SJSA1 (cell line): ENCODE data around the gene WEE2. TPM values are rescaled to one million over a fixed set of nuclear protein-coding genes. Genes with fewer than 3 reads are reported as not detected.
"Not testable (repeated sequence)": the region's sequence is repeated elsewhere in the genome, so short reads cannot be mapped to it uniquely, and the experiment has no call there.

Source experiments
- DNase-seq, 2 experiments: peaks; one replicate each; pipeline ENCODE4 v3.0.0-alpha.2; 2015 to 2020; ENCODE audit warnings: low spot score in 2 of 2, low read depth in 1 of 2
- H3K27ac ChIP-seq: fragments of 250-450 bp; sonication (Bioruptor Pico); 2 replicates; pipeline ENCODE4 v1.5.1; 2020; ENCODE audit warnings: mild to moderate bottlenecking, moderate library complexity
- H3K27me3 ChIP-seq: fragments of 250-450 bp; sonication (Bioruptor Pico); replicated peaks from 2 replicates; pipeline ENCODE4 v1.5.1; 2020; ENCODE audit warnings: mild to moderate bottlenecking, moderate library complexity
- H3K36me3 ChIP-seq: fragments of 250-450 bp; sonication (Bioruptor Pico); 2 replicates; pipeline ENCODE4 v1.5.1; 2020; ENCODE audit warnings: mild to moderate bottlenecking
- H3K4me1 ChIP-seq: fragments of 250-450 bp; sonication (Bioruptor Pico); replicated peaks from 2 replicates; pipeline ENCODE4 v1.6.1; 2021; ENCODE audit warnings: mild to moderate bottlenecking
- H3K4me3 ChIP-seq: fragments of 250-450 bp; sonication (Bioruptor Pico); 2 replicates; pipeline ENCODE4 v1.5.1; 2020; ENCODE audit warnings: mild to moderate bottlenecking
- H3K9me3 ChIP-seq: fragments of 250-450 bp; sonication (Bioruptor Pico); replicated peaks from 2 replicates; pipeline ENCODE4 v1.5.1; 2020; ENCODE audit warnings: mild to moderate bottlenecking
- total RNA-seq: library from RNA; depleted of rRNA; stranded (reverse); fragments of >200 nt; shearing (Covaris generic); gene quantifications from 2 replicates; pipeline ENCODE4 v1.2.3, GENCODE V29; 2014; rRNA removed

Gene WEE2
- total RNA-seq, 1 experiment from 2014 or later = not detected

DNA sequence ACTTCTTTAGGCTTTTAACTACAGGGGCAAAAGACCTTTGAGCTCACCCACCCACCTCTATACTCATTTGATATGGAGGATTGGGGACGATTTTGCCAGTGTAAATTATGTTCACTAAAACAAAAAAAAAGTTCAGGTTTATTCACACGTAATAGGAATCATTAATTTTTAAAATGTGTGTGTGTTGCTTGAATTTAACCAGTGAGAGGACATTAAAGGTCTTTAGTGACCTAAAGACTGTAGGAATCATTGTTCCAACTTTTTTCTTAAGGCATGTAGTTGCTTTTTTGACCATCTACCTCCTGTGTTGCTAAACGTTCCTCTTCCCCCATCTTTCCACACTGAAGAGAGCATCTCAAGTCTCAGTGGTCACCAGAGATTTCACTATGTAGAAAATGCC lies 31.1 kb downstream of the WEE2 start:
- Histone ChIP-seq H3K36me3 (peaks cover 51% of the 10 kb centered on the region), H3K4me1 (peaks cover 10% of the 10 kb centered on the region), H3K27ac (no peak overlapping the region), H3K9me3 (no peaks in the 10 kb centered on the region), H3K4me3 (peak overlapping the region; percentile 63), H3K27me3 (no peaks in the 10 kb centered on the region)
- no peak for DNase-seq

DNA sequence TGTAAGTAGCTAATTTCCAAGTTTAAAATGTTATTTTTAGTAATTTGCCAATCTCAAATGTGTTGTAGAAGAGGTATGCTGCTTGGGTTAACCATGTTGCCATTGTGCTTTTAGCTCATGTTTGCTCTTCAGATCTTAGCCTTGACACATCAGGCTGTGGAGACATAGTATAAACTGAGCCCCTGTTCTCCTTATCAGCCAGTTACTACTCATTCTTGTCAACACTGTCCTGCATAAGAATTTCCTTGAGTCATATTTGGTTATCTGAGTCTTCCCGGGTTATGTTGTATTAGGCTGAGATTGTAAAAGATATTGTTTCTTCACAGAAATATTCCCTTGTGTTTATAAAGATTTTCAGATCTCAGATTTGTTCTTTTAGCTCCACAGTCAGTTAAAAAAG lies 34.1 kb downstream of the WEE2 start:
- peaks cover 79% of the 10 kb centered on the region for H3K36me3 ChIP-seq

DNA sequence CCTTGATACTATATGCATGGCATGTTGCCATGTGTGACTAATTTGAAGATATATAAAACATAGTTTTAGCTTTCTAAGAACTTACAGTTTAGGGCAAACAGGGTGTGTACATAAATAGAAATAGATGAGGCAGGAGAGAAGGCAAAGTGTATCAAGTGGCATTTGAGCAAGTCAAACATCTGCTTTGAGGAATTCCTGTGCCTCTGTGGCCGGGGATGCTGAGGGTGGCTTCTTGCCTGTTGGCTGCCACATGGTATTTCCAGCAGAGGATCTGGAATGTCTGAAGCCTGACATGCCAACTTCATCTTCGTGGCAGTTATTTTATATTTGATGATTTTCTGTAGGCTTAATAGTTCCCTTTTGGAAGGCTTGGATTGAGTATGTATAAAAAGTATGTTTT lies 36.0 kb downstream of the WEE2 start:
- DNase-seq = no peak
- Histone ChIP-seq H3K27ac (no peak overlapping the region), H3K27me3 (no peaks in the 10 kb centered on the region), H3K9me3 (no peaks in the 10 kb centered on the region), H3K4me1 (peaks cover 3% of the 10 kb centered on the region), H3K36me3 (peaks cover 94% of the 10 kb centered on the region), H3K4me3 (no peak overlapping the region)

More for the DNA sequence above, 34.1 kb downstream of the WEE2 start:
- H3K9me3 ChIP-seq = no peaks in the 10 kb centered on the region
- no peak overlapping the region for H3K27ac ChIP-seq
- DNase-seq = no peak
- no peak overlapping the region for H3K4me3 ChIP-seq
- H3K27me3 ChIP-seq = no peaks in the 10 kb centered on the region
- peaks cover 8% of the 10 kb centered on the region for H3K4me1 ChIP-seq

DNA sequence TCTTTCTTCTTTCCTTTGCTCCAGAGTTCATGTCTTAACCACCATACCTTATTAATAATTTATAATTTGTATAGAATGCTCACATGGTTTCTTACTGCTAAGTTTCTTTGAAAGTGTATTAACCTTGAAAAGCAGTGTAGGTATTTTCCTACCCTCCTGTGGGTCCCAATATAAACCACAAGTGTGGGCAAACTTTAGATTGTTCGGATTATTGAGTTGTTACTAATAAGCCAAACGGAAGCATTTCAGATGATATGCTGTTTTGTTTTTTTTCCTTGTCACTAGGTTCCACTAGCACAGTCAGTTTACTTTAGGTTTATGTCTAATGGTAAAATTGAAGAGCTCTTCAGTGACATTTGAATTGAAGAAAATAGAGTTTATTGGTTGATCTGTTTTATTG lies 40.2 kb downstream of the WEE2 start:
- no peaks in the 10 kb centered on the region for H3K27me3 ChIP-seq
- no peak for DNase-seq
- H3K4me3 ChIP-seq = no peak overlapping the region
- peaks cover 97% of the 10 kb centered on the region for H3K36me3 ChIP-seq
- no peak overlapping the region for H3K27ac ChIP-seq
- H3K9me3 ChIP-seq = peaks cover 9% of the 10 kb centered on the region; the same call in 1 of the 2 replicates
- H3K4me1 ChIP-seq = no peaks in the 10 kb centered on the region

- H3K27ac ChIP-seq, H3K4me3 ChIP-seq, H3K27me3 ChIP-seq, H3K4me1 ChIP-seq, H3K9me3 ChIP-seq: not testable (repeated sequence)
- peaks cover 74% of the 10 kb centered on the region for H3K36me3 ChIP-seq
- DNase-seq = peak in 1 of 2 experiments; percentile 12
Measured at GRCh38 chr7:141751904-141752303, 43.8 kb downstream of the WEE2 start.

GRCh38 chr7:141752634-141753033 lies 44.5 kb downstream of the WEE2 start:
- Histone ChIP-seq H3K27ac (no peak overlapping the region), H3K27me3 (no peaks in the 10 kb centered on the region), H3K4me3 (no peak overlapping the region), H3K9me3 (peaks cover 9% of the 10 kb centered on the region; the same call in 1 of the 2 replicates), H3K36me3 (peaks cover 74% of the 10 kb centered on the region), H3K4me1 (no peaks in the 10 kb centered on the region)
- no peak for DNase-seq

DNA sequence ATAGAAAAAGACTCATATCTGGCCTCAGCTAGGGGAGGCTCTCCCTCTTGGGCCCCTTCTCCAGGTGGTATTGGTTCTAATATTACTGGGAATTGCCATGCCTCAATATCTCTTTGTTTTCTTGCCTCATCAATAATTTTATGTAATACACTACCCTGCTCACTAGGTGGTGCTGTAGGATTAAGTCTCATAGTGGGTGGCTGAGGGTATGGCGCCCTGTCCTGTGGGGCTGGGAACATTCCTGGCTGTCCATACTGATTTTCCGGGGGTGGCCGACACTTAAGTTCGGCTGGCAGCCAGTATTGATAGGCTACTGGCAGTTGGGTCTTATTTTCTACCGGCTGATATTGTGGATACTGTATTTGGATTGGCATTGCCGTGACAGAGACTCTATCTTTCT lies 46.8 kb downstream of the WEE2 start:
- Histone ChIP-seq H3K9me3 (peaks cover 9% of the 10 kb centered on the region; the same call in 1 of the 2 replicates), H3K4me3 (no peak overlapping the region), H3K4me1 (no peaks in the 10 kb centered on the region), H3K27ac (no peak overlapping the region), H3K27me3 (no peaks in the 10 kb centered on the region), H3K36me3 (peaks cover 67% of the 10 kb centered on the region)
- DNase-seq = no peak

DNA sequence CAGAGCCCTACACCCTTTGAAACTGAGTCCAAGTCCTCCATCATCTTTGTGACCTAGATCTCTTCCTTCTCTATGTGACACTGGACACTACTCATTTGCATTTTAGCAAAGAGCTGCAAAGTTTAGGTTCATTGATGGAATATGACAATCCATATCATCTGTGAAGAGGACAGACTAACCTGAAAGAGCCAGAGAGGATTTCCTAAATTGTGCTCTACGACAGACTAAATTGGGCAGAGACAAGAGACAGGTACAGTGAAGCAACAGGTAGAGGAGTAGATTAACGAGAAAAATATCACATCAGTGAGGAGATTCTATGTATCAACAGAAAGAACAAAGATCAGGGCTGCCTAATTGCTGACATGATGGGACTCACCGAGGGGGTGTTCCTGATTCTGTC lies 55.6 kb downstream of the WEE2 start, which contains the start of gene TAS2R3:
Gene TAS2R3 (plus strand): TSS at position 301 of the 400 bp plus-strand sequence. CDS start 62 bp downstream, at position 363.
- DNase-seq = no peak
- H3K4me3 ChIP-seq = no peak within 1 kb of the TSS

GRCh38 chr7:141770083-141770583 lies 62.0 kb downstream of the WEE2 start:
- not testable (repeated sequence) for H3K27ac ChIP-seq, H3K4me1 ChIP-seq, H3K27me3 ChIP-seq, H3K36me3 ChIP-seq, H3K9me3 ChIP-seq, DNase-seq, H3K4me3 ChIP-seq

More for the DNA sequence above, 55.6 kb downstream of the WEE2 start, which contains the start of gene TAS2R3:
- Histone ChIP-seq H3K36me3 (peaks cover 16% of the 10 kb centered on the region), H3K27ac (no peak within 1 kb of the TSS), H3K9me3 (no peaks in the 10 kb centered on the region), H3K4me1 (no peaks in the 10 kb centered on the region), H3K27me3 (no peaks in the 10 kb centered on the region)

- DNase-seq = no peak
- H3K27ac ChIP-seq = no peak within 1 kb of the TSS
Measured at GRCh38 chr7:141776374-141776773, 68.2 kb downstream of the WEE2 start, which contains the start of gene TAS2R4. TSS of gene TAS2R4 (plus strand) at chr7:141776674. CDS start at chr7:141778489, 1,815 bp downstream.

More at GRCh38 chr7:141776374-141776773, 68.2 kb downstream of the WEE2 start, which contains the start of gene TAS2R4:
- Histone ChIP-seq H3K9me3 (no peaks in the 10 kb centered on the region), H3K27me3 (no peaks in the 10 kb centered on the region), H3K36me3 (no peaks in the 10 kb centered on the region), H3K4me3 (no peak within 1 kb of the TSS), H3K4me1 (no peaks in the 10 kb centered on the region)

Other genes with a start within 250 kb of the WEE2 start
- gene AGK, start 156.9 kb upstream of the WEE2 start, total RNA-seq = 54.2 and 77.9 TPM in 2 replicates
- 8.3 and 8.5 TPM in 2 replicates for gene DENND11, start 6.2 kb upstream of the WEE2 start, total RNA-seq
- gene SSBP1, start 30.0 kb downstream of the WEE2 start, total RNA-seq = 213 and 284 TPM in 2 replicates
- 0.18 TPM in 1 of 2 replicates, not detected in the other for gene TAS2R3, start 55.7 kb downstream of the WEE2 start, total RNA-seq
- 0.05 and 0.22 TPM in 2 replicates for gene TAS2R4, start 68.3 kb downstream of the WEE2 start, total RNA-seq
- gene TAS2R5, start 81.9 kb downstream of the WEE2 start, total RNA-seq = not detected in 2 replicates
- not detected in 2 replicates for gene PRSS37, start 133.1 kb downstream of the WEE2 start, total RNA-seq
- gene OR9A4, start 208.0 kb downstream of the WEE2 start, total RNA-seq = not detected in 2 replicates
- not detected in 2 replicates for gene CLEC5A, start 238.6 kb downstream of the WEE2 start, total RNA-seq